ENCODE results near the gene TDRD5.

TDRD5 gene

GRCh38 chr1:179591592-179592580, at the start of gene TDRD5:
Gene TDRD5, plus strand, starts transcription at chr1:179591832. Its CDS starts 784 bp downstream, at chr1:179592616.
- DNase-seq (ENCODE audit: low spot score): peak; percentile 38

GRCh38 chr1:179545321-179545720, 46.3 kb upstream of the TDRD5 start:
- DNase-seq (ENCODE audit: low spot score): no peak

- no peak for DNase-seq (ENCODE audit: low spot score)
Measured at GRCh38 chr1:179547021-179547535, 44.6 kb upstream of the TDRD5 start.

- DNase-seq (ENCODE audit: low spot score): no peak
Measured at GRCh38 chr1:179548666-179549367, 42.8 kb upstream of the TDRD5 start.

- DNase-seq (ENCODE audit: low spot score): no peak
Measured at GRCh38 chr1:179549368-179549700, 42.3 kb upstream of the TDRD5 start.

- DNase-seq (ENCODE audit: low spot score): no peak
Measured at GRCh38 chr1:179550746-179551682, 40.6 kb upstream of the TDRD5 start.

GRCh38 chr1:179554427-179554826, 37.2 kb upstream of the TDRD5 start:
- no peak for DNase-seq (ENCODE audit: low spot score)

GRCh38 chr1:179558078-179558477, 33.6 kb upstream of the TDRD5 start:
- DNase-seq (ENCODE audit: low spot score): no peak

GRCh38 chr1:179575497-179576314, 15.9 kb upstream of the TDRD5 start, which contains the start of gene NPHS2:
Gene NPHS2, minus strand, starts transcription at chr1:179575948. Its CDS starts 84 bp downstream, at chr1:179575864.
- no peak for DNase-seq (ENCODE audit: low spot score)

GRCh38 chr1:179576509-179576908, 15.1 kb upstream of the TDRD5 start:
- DNase-seq (ENCODE audit: low spot score): no peak

- no peak for DNase-seq (ENCODE audit: low spot score)
Measured at GRCh38 chr1:179583771-179584320, 7.8 kb upstream of the TDRD5 start.

- peak; percentile 77 for DNase-seq (ENCODE audit: low spot score)
Measured at GRCh38 chr1:179586107-179586823, 5.4 kb upstream of the TDRD5 start.

GRCh38 chr1:179587336-179587735, 4.3 kb upstream of the TDRD5 start:
- no peak for DNase-seq (ENCODE audit: low spot score)

- no peak for DNase-seq (ENCODE audit: low spot score)
Measured at GRCh38 chr1:179588425-179589024, 3.1 kb upstream of the TDRD5 start.

- DNase-seq (ENCODE audit: low spot score): no peak
Measured at GRCh38 chr1:179589509-179589908, 2.1 kb upstream of the TDRD5 start.

GRCh38 chr1:179590671-179591070, 961 bp upstream of the TDRD5 start:
- no peak for DNase-seq (ENCODE audit: low spot score)

- DNase-seq (ENCODE audit: low spot score): no peak
Measured at GRCh38 chr1:179591253-179591591, 410 bp upstream of the TDRD5 start.

- DNase-seq (ENCODE audit: low spot score): no peak
Measured at GRCh38 chr1:179598631-179599030, 7.0 kb downstream of the TDRD5 start.

- DNase-seq (ENCODE audit: low spot score): no peak
Measured at GRCh38 chr1:179599623-179600249, 8.1 kb downstream of the TDRD5 start.
